GM19025 (cell line): ENCODE data around the gene ELMOD3.
"Not testable (repeated sequence)": the region's sequence is repeated elsewhere in the genome, so short reads cannot be mapped to it uniquely, and the experiment has no call there.

Experiments
- ATAC-seq: cut with Tn5 transposase; IDR thresholded peaks from one replicate; pipeline ENCODE4 v1.9.1; 2021; ENCODE audit warnings: mild to moderate bottlenecking, low read depth, moderate library complexity; ENCODE audit not compliant: unreplicated experiment

The ELMOD3 gene

DNA sequence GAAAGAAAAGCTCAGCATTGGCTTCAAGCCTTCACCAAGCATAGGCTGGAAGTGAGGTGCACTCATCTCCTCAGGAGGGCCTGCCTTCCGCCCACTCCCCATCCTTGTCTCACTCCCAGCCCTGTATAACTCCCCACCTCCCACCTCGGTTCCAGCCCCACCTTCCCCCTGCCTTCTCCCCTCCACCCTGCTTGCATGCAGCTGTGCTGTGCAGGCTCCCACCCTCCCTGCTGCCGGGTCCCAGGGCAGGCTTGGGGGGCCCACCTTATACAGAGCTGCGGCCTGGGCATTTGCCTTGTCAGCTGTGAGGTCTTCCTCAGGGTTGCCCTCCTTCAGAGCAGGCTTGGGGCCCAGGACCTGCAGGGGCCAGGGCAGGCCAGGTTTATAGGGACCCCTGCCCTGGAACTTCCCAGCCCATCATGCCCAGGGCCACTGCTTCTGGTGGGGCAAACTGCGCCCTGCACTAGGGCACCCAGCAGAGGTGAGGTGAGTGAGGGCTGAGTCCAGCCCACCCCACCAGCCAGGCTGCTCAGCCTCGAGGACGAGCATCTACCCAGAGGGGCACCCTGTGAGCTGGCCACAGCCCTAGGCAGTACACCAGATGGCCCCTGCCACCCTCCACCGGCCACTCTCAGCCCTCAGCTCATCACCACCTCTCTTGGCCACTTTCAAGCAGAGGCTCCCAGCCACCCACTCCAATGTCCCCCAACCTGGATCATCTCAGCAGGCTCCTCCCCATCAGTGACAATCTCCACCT lies 44.0 kb downstream of the ELMOD3 start:
- ATAC-seq = no peak

GRCh38 chr2:85399183-85399455 lies 44.5 kb downstream of the ELMOD3 start:
- ATAC-seq = no peak

GRCh38 chr2:85400023-85400422 lies 45.5 kb downstream of the ELMOD3 start:
- ATAC-seq = no peak

GRCh38 chr2:85400541-85401463 lies 46.2 kb downstream of the ELMOD3 start:
- no peak for ATAC-seq

- no peak for ATAC-seq
Observed at GRCh38 chr2:85401464-85401805, 46.9 kb downstream of the ELMOD3 start.

- no peak for ATAC-seq
Observed at GRCh38 chr2:85401844-85402243, 47.3 kb downstream of the ELMOD3 start.

- no peak for ATAC-seq
Observed at GRCh38 chr2:85405201-85406059, 50.9 kb downstream of the ELMOD3 start.

- ATAC-seq = peak; percentile 70
Observed at GRCh38 chr2:85409845-85410583, 55.4 kb downstream of the ELMOD3 start, which contains the start of gene CAPG. Gene CAPG, minus strand, starts transcription at chr2:85410366. Its CDS starts 8,221 bp downstream, at chr2:85402145.

- ATAC-seq = no peak
Observed at GRCh38 chr2:85410584-85411404, 56.2 kb downstream of the ELMOD3 start.

GRCh38 chr2:85411405-85411748 lies 56.8 kb downstream of the ELMOD3 start:
- no peak for ATAC-seq

DNA sequence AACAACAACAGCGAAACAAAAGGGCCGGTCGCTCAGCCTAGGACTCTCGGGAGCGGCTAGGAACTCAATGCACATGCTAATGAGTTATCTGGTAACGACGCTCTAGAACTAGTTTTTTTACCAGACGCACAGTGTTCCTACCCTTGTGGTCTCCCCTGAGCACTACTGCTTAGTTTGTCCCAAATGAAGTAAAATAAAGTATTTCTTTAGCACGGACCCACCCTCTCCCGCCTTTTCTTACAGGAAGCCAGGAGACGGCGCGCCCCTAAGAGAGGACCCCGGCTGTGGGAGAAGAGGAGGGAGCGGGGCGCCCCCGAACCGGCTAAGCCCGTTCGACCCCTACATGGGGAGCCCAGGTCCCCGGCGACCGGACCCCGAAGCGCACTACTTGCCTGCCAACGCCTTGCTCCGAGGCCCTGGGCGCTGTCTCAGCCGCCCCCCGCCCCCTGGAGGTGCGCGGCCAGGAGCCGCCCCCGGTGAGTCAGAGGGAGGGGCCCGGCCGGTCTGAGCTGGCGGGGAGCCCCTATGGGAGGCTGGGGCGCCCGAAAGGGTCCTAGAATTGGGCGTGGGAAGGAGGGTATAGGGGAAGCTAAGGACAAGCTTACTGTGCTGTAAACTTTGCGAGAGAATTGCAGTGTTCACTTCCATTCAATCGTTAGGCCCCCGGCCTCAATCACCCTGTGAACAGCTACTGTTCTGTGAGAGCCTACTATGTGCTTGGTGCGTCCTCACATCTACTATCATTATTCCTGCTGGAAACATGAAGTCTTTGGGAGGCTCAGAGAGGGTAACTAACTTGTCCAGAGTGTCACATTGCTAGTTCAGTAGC lies 59.2 kb downstream of the ELMOD3 start:
- ATAC-seq = no peak

GRCh38 chr2:85414421-85414759 lies 59.8 kb downstream of the ELMOD3 start:
- not testable (repeated sequence) for ATAC-seq

- ATAC-seq = no peak
Observed at GRCh38 chr2:85414761-85415553, 60.4 kb downstream of the ELMOD3 start.

DNA sequence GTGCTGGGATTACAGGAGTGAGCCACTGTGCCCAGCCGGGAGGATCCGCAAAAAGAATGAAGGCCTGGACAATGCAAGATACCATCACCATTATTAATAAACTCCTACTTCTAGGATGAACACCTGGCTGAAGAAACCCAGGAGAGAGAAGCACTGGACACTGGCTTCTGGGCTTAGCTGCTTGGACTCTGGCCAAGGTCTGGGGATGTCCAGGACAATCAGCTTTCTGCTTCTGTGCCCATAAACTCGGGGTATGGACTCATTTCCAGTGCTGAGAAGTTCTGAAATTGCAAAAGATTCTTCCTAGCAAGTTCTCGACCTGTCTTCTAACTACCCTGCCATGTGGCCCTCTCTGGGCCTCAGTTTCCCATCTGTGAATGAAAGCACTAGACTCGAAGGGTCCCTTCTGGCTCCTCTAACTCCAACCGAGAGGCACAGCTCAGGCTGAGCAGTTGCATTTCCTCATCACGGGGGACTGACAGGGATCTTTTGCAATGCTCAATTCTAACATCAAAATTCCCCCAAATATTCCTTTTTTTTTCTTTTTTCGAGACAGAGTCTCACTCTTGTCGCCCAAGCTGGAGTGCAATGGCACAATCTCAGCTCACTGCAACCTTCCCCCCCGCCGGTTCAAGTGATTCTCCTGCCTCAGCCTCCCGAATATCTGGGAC lies 61.5 kb downstream of the ELMOD3 start:
- ATAC-seq = no peak

DNA sequence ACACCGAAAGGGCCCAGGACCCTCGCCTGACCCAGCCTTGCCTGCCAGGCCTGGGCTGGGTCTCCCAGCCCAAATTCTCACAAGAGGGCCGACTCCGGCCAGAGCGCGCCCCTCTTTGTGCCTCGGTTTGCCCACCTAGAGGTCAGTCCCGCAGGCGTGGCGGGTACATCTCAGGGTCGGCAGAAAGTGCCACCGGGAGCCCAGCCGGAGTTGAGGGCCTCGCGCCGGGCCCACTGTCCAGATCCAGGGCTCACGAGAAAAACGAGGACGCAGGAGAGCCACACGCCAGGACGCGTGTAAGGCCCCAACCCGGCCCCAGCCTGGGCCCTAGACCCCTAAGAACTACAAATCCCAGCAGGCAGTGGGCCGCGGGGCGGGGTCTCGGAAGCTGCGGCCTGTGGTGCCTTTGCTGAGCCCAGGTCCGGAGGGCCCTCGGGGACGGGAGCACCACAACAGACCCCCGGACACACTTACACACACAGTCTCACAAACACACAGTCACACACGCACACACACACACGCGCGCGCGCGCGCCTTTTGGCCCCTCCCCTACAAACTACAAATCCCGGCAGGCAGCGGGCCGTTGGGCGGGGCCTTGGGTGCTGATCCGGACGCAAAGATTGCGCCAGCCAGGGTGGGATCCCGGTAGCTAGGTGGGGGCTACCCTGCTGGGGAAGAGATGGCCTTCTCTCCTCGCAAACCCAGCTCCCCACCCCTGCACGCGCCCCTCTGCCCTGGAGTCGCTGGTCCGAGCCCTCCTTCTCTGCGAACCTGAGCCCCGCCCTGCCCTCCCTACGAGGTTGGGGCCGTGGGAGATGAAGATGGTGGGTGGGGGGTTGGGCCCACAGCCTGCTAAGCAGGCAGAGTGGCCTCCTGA lies 63.8 kb downstream of the ELMOD3 start, which contains the start of gene SH2D6:
TSS of gene SH2D6 (plus strand) at position 583 of the 877 bp plus-strand sequence. CDS start 10,752 bp downstream, outside the sequence.
- peak; percentile 81 for ATAC-seq

DNA sequence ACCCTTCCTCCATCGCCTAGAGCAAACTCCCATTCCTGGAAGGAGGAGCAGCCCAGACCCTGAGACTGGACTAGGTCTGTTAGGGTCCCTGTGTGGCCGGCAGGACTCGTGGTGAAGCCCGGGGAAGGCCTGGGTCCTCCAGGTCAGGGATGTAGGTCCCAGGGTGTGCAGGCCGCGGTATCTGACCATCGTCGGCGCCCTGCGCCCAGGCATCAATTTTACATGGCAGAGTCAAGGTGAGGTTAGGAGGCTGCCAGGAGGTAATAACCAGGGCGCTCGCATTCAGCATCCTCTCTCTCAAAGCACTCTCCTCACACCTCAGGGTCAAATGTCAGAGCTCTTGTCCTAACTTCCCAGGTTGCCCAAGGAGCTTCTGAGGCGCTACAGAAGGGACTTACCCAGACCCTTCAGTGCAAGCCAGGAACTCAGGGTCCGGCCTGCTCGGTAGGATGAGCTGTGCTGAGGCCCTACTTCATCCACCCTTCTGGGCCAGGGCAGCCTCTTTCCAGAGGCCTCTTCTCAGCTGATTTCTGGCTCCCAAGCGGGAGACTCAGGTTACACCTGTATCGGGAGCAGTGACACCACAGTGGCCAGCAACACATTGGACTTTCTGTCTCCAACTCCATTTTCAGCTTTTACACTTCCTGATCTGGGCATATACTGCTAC lies 64.6 kb downstream of the ELMOD3 start:
- ATAC-seq = no peak
